TTC549 (cell line): ENCODE measurements around the gene CNTN4.

Source experiments
- FAIRE-seq: peaks from 2 replicates; lab custom pipeline; 2012; peaks lifted over from hg19 to GRCh38; lab: Jason Lieb, UNC

The CNTN4 gene

GRCh38 chr3:2701471-2701870 lies 602.8 kb downstream of the CNTN4 start:
- FAIRE-seq = no peak

- FAIRE-seq = no peak
Observed at GRCh38 chr3:2706144-2706835, 607.6 kb downstream of the CNTN4 start.

DNA sequence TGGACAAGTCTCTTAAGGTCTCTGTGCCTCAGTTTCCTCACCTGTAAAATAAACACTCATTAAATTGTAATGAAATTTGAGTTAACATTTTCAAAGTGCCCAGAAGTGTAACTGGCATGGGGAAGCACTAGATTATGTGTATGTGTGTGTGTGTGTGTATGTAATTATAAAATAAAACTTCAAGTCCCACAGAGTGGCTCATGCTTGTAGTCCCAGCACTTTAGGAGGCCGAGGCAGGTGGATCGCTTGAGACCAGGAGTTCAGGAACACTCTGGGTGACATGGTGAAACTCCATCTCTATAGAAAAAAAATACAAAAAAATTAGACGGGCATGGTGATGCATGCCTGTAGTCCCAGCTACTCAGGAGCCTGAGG lies 608.2 kb downstream of the CNTN4 start:
- FAIRE-seq = no peak

GRCh38 chr3:2711081-2711480 lies 612.4 kb downstream of the CNTN4 start:
- no peak for FAIRE-seq

DNA sequence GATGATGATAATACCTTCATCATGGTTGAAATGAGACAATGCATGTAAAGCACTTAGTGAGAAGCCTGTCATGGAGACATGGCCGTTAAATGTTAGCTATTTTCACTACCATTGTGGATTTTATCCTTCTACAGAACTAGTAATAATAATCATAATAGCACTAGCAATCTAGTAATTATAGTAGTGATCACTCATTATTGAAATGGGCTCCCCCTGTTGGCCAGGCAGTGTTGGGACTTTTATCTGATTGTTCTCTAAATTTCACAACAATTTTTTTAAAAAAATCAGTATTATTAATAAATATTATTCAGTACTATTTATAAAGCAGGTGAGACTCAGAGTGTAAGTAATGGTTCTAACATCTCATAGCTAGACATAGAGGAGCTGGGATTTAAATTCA lies 615.3 kb downstream of the CNTN4 start:
- no peak for FAIRE-seq

- FAIRE-seq = no peak
Observed at GRCh38 chr3:2714834-2715233, 616.2 kb downstream of the CNTN4 start.

DNA sequence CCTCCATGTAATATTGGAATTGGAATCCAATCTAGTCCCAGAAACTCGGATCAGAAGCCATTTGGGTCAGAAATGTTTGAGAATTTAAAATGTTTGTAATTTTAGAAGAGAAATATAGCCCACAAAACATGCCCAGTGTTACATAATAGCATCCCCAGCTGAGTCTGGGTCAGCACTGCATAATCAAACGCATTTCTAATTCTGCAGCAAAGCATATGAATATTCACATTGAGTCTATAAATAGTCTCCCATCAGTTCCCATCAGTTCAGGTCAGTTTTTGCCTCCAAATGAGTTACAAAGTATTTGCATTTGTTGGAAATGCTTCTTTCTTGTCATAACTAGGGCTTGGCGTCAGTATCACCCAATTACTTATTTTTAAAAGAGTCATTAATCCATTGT lies 628.4 kb downstream of the CNTN4 start:
- FAIRE-seq = no peak

DNA sequence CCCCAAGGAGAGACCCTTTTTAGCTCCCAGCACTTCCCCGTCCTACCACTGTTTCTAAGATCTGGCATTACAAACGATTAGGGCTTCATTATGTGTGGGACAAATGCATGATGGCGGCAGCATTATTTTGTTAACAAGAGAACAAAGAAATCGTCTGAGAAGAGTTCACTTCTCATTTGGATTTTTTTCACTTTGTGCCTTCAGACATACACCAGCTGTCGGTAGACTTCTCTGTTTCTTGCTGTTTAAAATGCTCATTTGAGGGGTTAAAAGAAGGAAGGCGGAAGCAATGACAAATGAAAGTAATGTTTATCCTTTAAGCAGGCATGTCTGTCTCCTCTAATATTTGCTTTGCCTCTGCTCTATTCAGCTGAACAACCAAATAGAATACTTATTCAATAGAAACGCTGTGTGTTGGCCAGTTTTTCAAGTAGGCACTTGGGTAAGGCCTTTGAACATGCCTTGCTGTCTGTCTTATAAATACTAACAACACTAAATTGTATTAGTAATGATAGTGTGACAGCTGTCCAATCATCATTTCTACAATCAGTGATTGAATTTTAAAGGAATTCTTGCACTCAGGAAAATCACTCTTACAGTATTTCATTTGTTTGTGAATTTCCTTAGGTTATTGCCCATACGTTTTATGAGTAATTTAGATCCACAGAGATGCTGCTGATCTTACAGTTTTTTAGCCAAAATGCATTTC lies 629.1 kb downstream of the CNTN4 start:
- no peak for FAIRE-seq

- FAIRE-seq = no peak
Observed at GRCh38 chr3:2731843-2732242, 633.2 kb downstream of the CNTN4 start.

DNA sequence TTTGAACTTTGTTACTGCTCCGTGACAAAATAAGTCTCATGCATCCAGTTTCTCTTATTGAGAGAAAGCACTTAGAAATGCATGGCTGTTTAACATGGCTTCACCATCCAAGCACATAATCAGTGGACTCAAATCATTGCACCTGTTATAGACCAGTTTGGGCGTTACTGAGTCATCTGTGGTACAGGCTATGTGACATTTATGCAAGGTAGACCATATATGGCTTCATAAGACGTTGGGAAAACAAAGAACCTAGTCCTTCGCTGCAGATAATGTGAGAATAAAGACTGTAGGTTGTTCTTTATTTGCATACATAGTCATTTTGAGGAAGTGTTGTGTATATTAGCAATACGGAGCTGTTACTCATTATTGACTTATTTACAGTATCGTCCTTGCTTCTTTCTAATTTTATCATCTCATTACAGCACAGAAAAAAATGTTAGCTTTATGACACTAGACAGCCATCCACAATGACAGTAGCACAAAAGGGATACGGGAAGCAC lies 636.8 kb downstream of the CNTN4 start:
- no peak for FAIRE-seq

DNA sequence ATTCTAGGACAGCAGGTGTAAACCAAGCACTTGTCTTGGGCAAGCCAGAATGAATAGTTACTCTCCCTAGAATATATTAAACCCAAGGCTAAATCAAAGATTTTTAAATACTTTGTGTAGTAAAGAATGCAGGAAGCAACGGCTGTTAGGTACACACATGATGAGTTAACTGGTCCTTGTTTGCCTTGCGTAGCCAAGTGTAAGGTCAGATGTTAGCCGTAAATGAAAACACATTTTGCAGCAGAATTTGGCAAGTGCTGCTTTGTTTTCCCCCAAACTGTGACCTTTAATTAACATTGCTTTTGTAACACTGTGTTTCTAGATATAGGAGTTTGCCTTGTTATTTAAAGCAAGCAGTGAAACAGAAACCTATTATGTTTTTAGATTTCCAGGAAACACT lies 642.9 kb downstream of the CNTN4 start:
- FAIRE-seq = no peak

DNA sequence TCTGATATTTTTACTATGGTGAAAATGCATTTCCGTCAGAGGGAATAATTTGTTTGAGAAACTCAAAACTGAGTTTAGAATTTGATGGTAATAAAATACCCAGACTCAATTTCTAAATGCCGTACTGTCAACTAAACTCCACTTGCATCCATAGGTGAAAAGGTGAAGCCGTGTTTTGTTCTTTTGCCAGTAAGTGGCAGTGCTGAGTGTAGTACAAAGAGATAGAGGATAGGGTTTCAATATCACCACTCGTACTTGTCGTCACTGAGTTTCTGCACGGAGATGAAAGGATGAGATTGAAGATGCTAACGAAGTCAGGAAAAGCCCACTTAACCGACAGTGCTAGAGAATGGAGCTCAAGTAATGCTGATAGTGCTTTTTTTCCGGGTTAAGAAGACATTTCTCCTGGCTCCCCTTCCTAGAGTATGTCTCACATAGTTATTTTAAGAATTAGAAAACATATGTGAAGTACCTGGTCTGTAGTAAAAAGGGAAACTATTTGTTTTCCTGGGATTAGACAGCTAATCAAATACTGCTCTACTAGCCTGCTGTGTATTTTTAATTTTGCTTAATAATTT lies 666.4 kb downstream of the CNTN4 start:
- FAIRE-seq = no peak

GRCh38 chr3:2770451-2770850 lies 671.8 kb downstream of the CNTN4 start:
- FAIRE-seq = no peak

- no peak for FAIRE-seq
Observed at GRCh38 chr3:2771193-2771592, 672.5 kb downstream of the CNTN4 start.

GRCh38 chr3:2771741-2772140 lies 673.1 kb downstream of the CNTN4 start:
- no peak for FAIRE-seq

- no peak for FAIRE-seq
Observed at GRCh38 chr3:2772803-2773202, 674.1 kb downstream of the CNTN4 start.

- FAIRE-seq = no peak
Observed at GRCh38 chr3:2774481-2775249, 676.0 kb downstream of the CNTN4 start.

GRCh38 chr3:2783261-2783660 lies 684.6 kb downstream of the CNTN4 start:
- FAIRE-seq = no peak

DNA sequence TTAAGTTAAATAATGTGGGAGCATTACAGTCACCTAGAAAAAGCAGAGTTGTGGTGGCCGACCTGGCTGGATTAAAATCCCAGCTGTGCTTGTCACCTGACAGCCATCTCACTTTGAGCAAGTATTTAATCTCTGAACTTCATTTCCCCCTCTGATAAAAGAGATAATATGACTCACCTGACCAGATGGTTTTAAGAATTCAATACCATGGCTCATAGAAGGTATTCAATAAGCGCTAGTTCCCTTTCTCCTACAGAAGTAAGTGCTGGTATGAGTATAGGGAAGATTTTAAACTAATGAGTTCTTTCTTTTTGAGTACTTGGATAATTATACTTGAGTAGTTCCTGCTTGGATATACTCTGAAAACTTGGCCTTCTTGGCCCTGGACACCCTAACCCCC lies 686.0 kb downstream of the CNTN4 start:
- no peak for FAIRE-seq

GRCh38 chr3:2790266-2790815 lies 691.7 kb downstream of the CNTN4 start:
- FAIRE-seq = no peak

- no peak for FAIRE-seq
Observed at GRCh38 chr3:2792432-2792831, 693.8 kb downstream of the CNTN4 start.

DNA sequence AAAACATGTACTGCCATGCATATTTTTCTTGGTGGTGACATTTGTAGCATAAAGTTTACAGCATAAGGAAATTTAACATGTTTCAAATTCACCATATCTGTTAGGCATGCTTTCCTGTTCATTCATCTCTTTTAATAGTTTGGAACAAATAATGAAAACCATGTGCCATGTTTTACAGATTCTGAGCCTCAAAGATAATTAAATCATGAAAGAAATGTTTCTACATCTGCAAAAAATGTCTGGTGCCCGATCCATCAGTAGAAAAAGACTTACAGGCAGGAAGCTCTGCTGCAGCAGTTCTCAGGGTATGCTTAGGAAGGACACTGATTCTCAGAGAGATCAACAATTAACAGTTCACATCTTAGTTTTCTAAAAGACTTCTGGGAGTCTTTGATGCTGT lies 695.3 kb downstream of the CNTN4 start:
- no peak for FAIRE-seq

DNA sequence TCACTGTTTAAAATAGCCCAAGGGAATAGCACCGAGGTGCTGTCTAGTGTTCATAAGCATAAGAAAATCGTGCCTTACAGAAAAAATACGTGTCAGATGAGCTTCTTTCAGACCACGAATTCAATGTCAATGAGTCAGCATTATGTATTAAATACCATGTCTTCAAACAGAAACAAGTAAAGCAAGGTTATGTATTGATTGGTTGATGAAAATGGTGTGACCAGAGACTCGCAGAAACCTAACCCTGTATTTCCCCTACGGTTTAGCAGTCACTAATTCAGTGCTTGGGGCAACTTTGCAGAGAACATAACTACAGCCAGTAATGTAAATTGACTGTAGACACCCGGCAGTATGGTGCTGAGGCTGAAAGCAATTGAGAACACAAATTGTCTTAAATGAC lies 703.8 kb downstream of the CNTN4 start:
- FAIRE-seq = no peak
